Prostate gland (tissue), 2 donors: ENCODE results near the gene SLA2.
"Not testable (repeated sequence)": the region's sequence is repeated elsewhere in the genome, so short reads cannot be mapped to it uniquely, and the experiment has no call there.

ENCODE experiments used
- POLR2A ChIP-seq: fragments of 450-650 bp; IDR thresholded peaks from one replicate; pipeline ENCODE4 v1.6.1; 2016; ENCODE audit warnings: antibody characterized with exemption, mild to moderate bottlenecking
- POLR2AphosphoS5 ChIP-seq: sonication (generic); formaldehyde crosslinking; IDR thresholded peaks from one replicate; pipeline ENCODE4 v1.6.1; 2017; ENCODE audit warnings: antibody characterized with exemption
- TF ChIP-seq, protein P1 (sequence below), 4 experiments: fragments of 200-600 bp in 2 of 4; fragments of 450-650 bp in 2 of 4; sonication (generic) in 2 of 4; IDR thresholded peaks; 1 replicate in 3 of 4; 2 replicates in 1 of 4; pipeline ENCODE4 v1.5.1; 2016 to 2019; ENCODE audit warnings: antibody characterized with exemption in 4 of 4, mild to moderate bottlenecking in 2 of 4, moderate library complexity in 2 of 4

DNA sequence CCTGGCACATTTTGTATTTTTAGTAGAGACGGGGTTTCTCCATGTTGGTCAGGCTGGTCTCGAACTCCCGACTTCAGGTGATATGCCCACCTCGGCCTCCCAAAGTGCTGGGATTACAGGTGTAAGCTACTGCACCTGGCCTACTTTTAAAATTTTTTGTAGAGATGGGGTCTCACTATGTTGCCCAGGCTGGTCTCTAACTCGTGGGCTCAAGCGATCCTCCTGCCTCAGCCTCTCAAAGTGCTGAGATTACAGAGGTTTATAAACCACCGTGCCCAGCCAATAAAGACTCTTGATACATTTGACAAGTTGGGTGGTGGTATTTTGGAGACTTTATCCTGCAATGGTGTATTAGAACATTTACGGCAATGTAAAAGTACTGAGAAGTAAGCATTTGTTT is 29.5 kb upstream of the SLA2 start:
- TF ChIP-seq, protein P1, sequence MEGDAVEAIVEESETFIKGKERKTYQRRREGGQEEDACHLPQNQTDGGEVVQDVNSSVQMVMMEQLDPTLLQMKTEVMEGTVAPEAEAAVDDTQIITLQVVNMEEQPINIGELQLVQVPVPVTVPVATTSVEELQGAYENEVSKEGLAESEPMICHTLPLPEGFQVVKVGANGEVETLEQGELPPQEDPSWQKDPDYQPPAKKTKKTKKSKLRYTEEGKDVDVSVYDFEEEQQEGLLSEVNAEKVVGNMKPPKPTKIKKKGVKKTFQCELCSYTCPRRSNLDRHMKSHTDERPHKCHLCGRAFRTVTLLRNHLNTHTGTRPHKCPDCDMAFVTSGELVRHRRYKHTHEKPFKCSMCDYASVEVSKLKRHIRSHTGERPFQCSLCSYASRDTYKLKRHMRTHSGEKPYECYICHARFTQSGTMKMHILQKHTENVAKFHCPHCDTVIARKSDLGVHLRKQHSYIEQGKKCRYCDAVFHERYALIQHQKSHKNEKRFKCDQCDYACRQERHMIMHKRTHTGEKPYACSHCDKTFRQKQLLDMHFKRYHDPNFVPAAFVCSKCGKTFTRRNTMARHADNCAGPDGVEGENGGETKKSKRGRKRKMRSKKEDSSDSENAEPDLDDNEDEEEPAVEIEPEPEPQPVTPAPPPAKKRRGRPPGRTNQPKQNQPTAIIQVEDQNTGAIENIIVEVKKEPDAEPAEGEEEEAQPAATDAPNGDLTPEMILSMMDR (IDR thresholded peaks at IDR 0.05): not testable (repeated sequence)
- not testable (repeated sequence) for TF ChIP-seq POLR2A, POLR2AphosphoS5
